BJ (cell line): ENCODE measurements around the gene GPR61. TPM values are rescaled to one million over a fixed set of nuclear protein-coding genes. Genes with fewer than 3 reads are reported as not detected.

Experiments used
- CTCF ChIA-PET: fragments of 350-600 bp; formaldehyde crosslinking; extraction: SDS; loops from one replicate; lab custom pipeline; 2021; ENCODE audit warnings: antibody characterized with exemption, inconsistent platforms; lab: Yijun Ruan, JAX
- POLR2A ChIA-PET: fragments of 300-600 bp; sonication (Branson Sonifier 250); formaldehyde crosslinking; extraction: SDS; loops from one replicate; lab custom pipeline; 2021; ENCODE audit warnings: antibody characterized with exemption; lab: Charles Lee
- DNase-seq: peaks from one replicate; pipeline ENCODE4 v3.0.0-alpha.2; 2011; ENCODE audit warnings: low read depth
- H3K27me3 ChIP-seq: 2 replicates; pipeline ENCODE4 v1.6.0; 2011; ENCODE audit warnings: low read length; ENCODE audit not compliant: control insufficient read depth, insufficient read depth
- H3K36me3 ChIP-seq: 2 replicates; pipeline ENCODE4 v1.5.1; 2011; ENCODE audit warnings: low read length; ENCODE audit not compliant: control insufficient read depth, insufficient read depth
- H3K4me3 ChIP-seq: 2 replicates; pipeline ENCODE4 v1.5.1; 2011; ENCODE audit warnings: low read depth, mild to moderate bottlenecking, control low read depth, low read length
- CTCF ChIP-seq: IDR thresholded peaks from 2 replicates; pipeline ENCODE4 v1.5.1; 2011; ENCODE audit warnings: low read depth, mild to moderate bottlenecking, control low read depth, inconsistent platforms, low read length, moderate library complexity; ENCODE audit not compliant: insufficient read depth
- polyA minus RNA-seq: library from RNA; depleted of rRNA, polyadenylated mRNA; stranded (reverse); fragments of >200 nt; gene quantifications from 2 replicates; pipeline ENCODE4 v1.2.3, GENCODE V29; 2011; rRNA and poly(A)+ RNA removed
- polyA plus RNA-seq: library from polyadenylated mRNA; depleted of rRNA; stranded (reverse); fragments of >200 nt; gene quantifications from 2 replicates; pipeline ENCODE4 v1.2.3, GENCODE V29; 2011; rRNA removed

The GPR61 gene
- not detected in 2 replicates for polyA plus RNA-seq
- polyA minus RNA-seq: not detected in 2 replicates

GRCh38 chr1:109539676-109540075, at the start of gene GPR61:
Gene GPR61, plus strand, starts transcription at chr1:109539872. Its CDS starts 3,151 bp downstream, at chr1:109543023.
- no peaks in the 10 kb centered on the region for H3K36me3 ChIP-seq
- ChIA-PET POLR2A (no interaction called here), CTCF (interaction anchor here (0.8 to 26.3 kb wide), 6 partner anchors 7 to 263 kb away, joined by 3 to 1371 read pairs (median 44); partner anchors contain the start of genes AMIGO1, ATXN7L2, CYB561D1 and GNAI3)
- H3K27me3 ChIP-seq: peaks cover 5% of the 10 kb centered on the region; the same call in 1 of the 2 replicates
- DNase-seq: no peak
- no peak within 1 kb of the TSS for H3K4me3 ChIP-seq
- no peak for TF ChIP-seq CTCF

GRCh38 chr1:109490029-109490933, 49.4 kb upstream of the GPR61 start:
- peaks cover 41% of the 10 kb centered on the region for H3K36me3 ChIP-seq
- peak; percentile 91 for TF ChIP-seq CTCF
- CTCF ChIA-PET: interaction anchor here (0.6 to 32.2 kb wide), 26 partner anchors 10 to 291 kb away, joined by 3 to 1371 read pairs (median 4); partner anchors contain the start of genes GNAI3, GPR61 and PSMA5
- H3K27me3 ChIP-seq: no peaks in the 10 kb centered on the region
- POLR2A ChIA-PET: no interaction called here
- DNase-seq: no peak
- H3K4me3 ChIP-seq: no peak overlapping the region

GRCh38 chr1:109490934-109491302, 48.8 kb upstream of the GPR61 start:
- no peak for TF ChIP-seq CTCF
- ChIA-PET CTCF (interaction anchor here (1.0 to 32.2 kb wide), 23 partner anchors 10 to 284 kb away, joined by 3 to 1371 read pairs (median 5); partner anchors contain the start of genes GNAI3, GPR61 and PSMA5), POLR2A (no interaction called here)
- no peaks in the 10 kb centered on the region for H3K27me3 ChIP-seq
- DNase-seq: no peak
- no peak overlapping the region for H3K4me3 ChIP-seq
- peaks cover 42% of the 10 kb centered on the region for H3K36me3 ChIP-seq

GRCh38 chr1:109491372-109491771, 48.3 kb upstream of the GPR61 start:
- no peaks in the 10 kb centered on the region for H3K27me3 ChIP-seq
- H3K36me3 ChIP-seq: peaks cover 43% of the 10 kb centered on the region
- DNase-seq: no peak
- TF ChIP-seq CTCF: no peak
- CTCF ChIA-PET: interaction anchor here (1.0 to 32.2 kb wide), 21 partner anchors 9 to 284 kb away, joined by 3 to 1371 read pairs (median 5); partner anchors contain the start of genes GNAI3, GPR61 and PSMA5
- POLR2A ChIA-PET: no interaction called here
- H3K4me3 ChIP-seq: no peak overlapping the region

GRCh38 chr1:109492779-109493178, 46.9 kb upstream of the GPR61 start:
- DNase-seq: no peak
- H3K4me3 ChIP-seq: no peak overlapping the region
- TF ChIP-seq CTCF: no peak
- CTCF ChIA-PET: interaction anchor here (0.5 to 32.2 kb wide), 20 partner anchors 8 to 428 kb away, joined by 3 to 1371 read pairs (median 5); partner anchors contain the start of genes AMIGO1, ATXN7L2, GPR61 and PSMA5
- POLR2A ChIA-PET: interaction anchor here (1.1 kb wide), 1 partner anchor 66 kb away, joined by 26 read pairs; no protein-coding TSS in a partner anchor
- H3K36me3 ChIP-seq: peaks cover 42% of the 10 kb centered on the region
- no peaks in the 10 kb centered on the region for H3K27me3 ChIP-seq
